K562 (cell line): Measurements from ENCODE around the gene ZNF787. TPM values are rescaled to one million over a fixed set of nuclear protein-coding genes. Genes with fewer than 3 reads are reported as not detected.

Source experiments
- CBX2 ChIP-seq: fragments of 200-600 bp; sonication (generic); IDR thresholded peaks from one replicate; pipeline ENCODE4 v1.6.1; 2012; ENCODE audit warnings: mild to moderate bottlenecking, low read length, inconsistent platforms; ENCODE audit not compliant: insufficient read depth, poor library complexity, severe bottlenecking
- CHD2 ChIP-seq: IDR thresholded peaks from 2 replicates; pipeline ENCODE4 v1.6.1; 2011; ENCODE audit warnings: low read depth, low read length
- CXXC5 ChIP-seq: fragments of 250-450 bp; sonication (Bioruptor Pico); IDR thresholded peaks from 2 replicates; pipeline ENCODE4 v1.8.0; 2022; ENCODE audit warnings: inconsistent platforms, mild to moderate bottlenecking, moderate library complexity
- E2F8 ChIP-seq: fragments of 450-650 bp; IDR thresholded peaks from 2 replicates; pipeline ENCODE4 v1.7.1; 2018; ENCODE audit warnings: mild to moderate bottlenecking, low read depth; ENCODE audit not compliant: partially characterized antibody
- ELF1 ChIP-seq: fragments of 200-800 bp; sonication (Bioruptor generic); IDR thresholded peaks from 2 replicates; pipeline ENCODE4 v1.6.1; 2016; ENCODE audit warnings: missing genetic modification characterization, missing compliant biosample characterization
- MEF2D ChIP-seq: conservative IDR thresholded peaks from 2 replicates; pipeline ENCODE4 v1.6.1; 2016; ENCODE audit warnings: low read depth, missing genetic modification characterization, missing compliant biosample characterization
- PCBP1 ChIP-seq: fragments of 200-400 bp; formaldehyde crosslinking; IDR thresholded peaks from 2 replicates; pipeline ENCODE4 v1.6.1; 2018; ENCODE audit warnings: mild to moderate bottlenecking, low read depth, low read length; ENCODE audit not compliant: poor library complexity, severe bottlenecking
- PHF20 ChIP-seq: fragments of 450-650 bp; IDR thresholded peaks from 2 replicates; pipeline ENCODE4 v1.6.1; 2018; ENCODE audit not compliant: partially characterized antibody
- SMARCC2 ChIP-seq: fragments of 450-650 bp; IDR thresholded peaks from 2 replicates; pipeline ENCODE4 v1.6.1; 2017; ENCODE audit warnings: antibody characterized with exemption, moderate library complexity, mild to moderate bottlenecking, low read depth
- SUPT5H ChIP-seq: fragments of 450-650 bp; IDR thresholded peaks from 2 replicates; pipeline ENCODE4 v1.6.1; 2016
- TAL1 ChIP-seq: fragments of 450-650 bp; IDR thresholded peaks from 2 replicates; pipeline ENCODE4 v1.6.1; 2016; ENCODE audit warnings: mild to moderate bottlenecking
- THRB ChIP-seq: fragments of 450-650 bp; formaldehyde crosslinking; conservative IDR thresholded peaks from 2 replicates; pipeline ENCODE4 v1.4.0; 2022; ENCODE audit warnings: mild to moderate bottlenecking, missing genetic modification characterization
- U2AF1 ChIP-seq: fragments of 200-400 bp; formaldehyde crosslinking; optimal IDR thresholded peaks from 2 replicates; pipeline ENCODE3; 2017; ENCODE audit warnings: mild to moderate bottlenecking, low read depth, low read length, moderate library complexity
- ZHX1 ChIP-seq: fragments of 150-350 bp; conservative IDR thresholded peaks from 2 replicates; pipeline ENCODE4 v1.6.1; 2014; ENCODE audit warnings: low read length
- ZNF274 ChIP-seq: IDR thresholded peaks from 2 replicates; pipeline ENCODE4 v1.6.1; 2011; ENCODE audit warnings: low read depth, mild to moderate bottlenecking, low read length, moderate library complexity, borderline replicate concordance
- ZNF77 ChIP-seq: fragments of 250-450 bp; sonication (Bioruptor Pico); IDR thresholded peaks from 2 replicates; pipeline ENCODE4 v1.5.0; 2020
- polyA plus RNA-seq, 8 experiments: library from polyadenylated mRNA; depleted of rRNA in 4 of 8; stranded (reverse) in 5 of 8; unstranded in 3 of 8; fragments of >200 nt; fragmentation: Nextera tagmentation in 2 of 8; fragmentation: Illumina TruSeq in 1 of 8; extraction: Ambion mirVana in 2 of 8; extraction: Trizol in 1 of 8; gene quantifications; 2 replicates each; pipeline versions ENCODE4 v1.2.1 to v1.2.3, GENCODE V29; 2011 to 2014; ENCODE audit warnings: inconsistent platforms in 1 of 8, missing spikeins in 1 of 8
- total RNA-seq, 7 experiments: library from RNA; depleted of rRNA in 6 of 7; stranded (reverse); fragments of >200 nt in 6 of 7; fragmentation: Illumina TruSeq in 2 of 7; extraction: Trizol in 2 of 7; gene quantifications; 2 replicates each; pipeline versions ENCODE4 v1.2.1 to v1.2.3, GENCODE V29; 2011 to 2021; ENCODE audit warnings: low replicate concordance in 1 of 7
- TF ChIP-seq, protein P1 (sequence below): fragments of 450-650 bp; formaldehyde crosslinking; IDR thresholded peaks from 2 replicates; pipeline ENCODE4 v1.4.0; 2020; ENCODE audit warnings: mild to moderate bottlenecking, moderate library complexity

Gene ZNF787
- total and polyA plus RNA-seq, 9 of the 15 experiments (the other 6 are each of a cell fraction or from before 2014, with no cell fraction given), result 0.45 to 77.6 (median 7.3) TPM

DNA sequence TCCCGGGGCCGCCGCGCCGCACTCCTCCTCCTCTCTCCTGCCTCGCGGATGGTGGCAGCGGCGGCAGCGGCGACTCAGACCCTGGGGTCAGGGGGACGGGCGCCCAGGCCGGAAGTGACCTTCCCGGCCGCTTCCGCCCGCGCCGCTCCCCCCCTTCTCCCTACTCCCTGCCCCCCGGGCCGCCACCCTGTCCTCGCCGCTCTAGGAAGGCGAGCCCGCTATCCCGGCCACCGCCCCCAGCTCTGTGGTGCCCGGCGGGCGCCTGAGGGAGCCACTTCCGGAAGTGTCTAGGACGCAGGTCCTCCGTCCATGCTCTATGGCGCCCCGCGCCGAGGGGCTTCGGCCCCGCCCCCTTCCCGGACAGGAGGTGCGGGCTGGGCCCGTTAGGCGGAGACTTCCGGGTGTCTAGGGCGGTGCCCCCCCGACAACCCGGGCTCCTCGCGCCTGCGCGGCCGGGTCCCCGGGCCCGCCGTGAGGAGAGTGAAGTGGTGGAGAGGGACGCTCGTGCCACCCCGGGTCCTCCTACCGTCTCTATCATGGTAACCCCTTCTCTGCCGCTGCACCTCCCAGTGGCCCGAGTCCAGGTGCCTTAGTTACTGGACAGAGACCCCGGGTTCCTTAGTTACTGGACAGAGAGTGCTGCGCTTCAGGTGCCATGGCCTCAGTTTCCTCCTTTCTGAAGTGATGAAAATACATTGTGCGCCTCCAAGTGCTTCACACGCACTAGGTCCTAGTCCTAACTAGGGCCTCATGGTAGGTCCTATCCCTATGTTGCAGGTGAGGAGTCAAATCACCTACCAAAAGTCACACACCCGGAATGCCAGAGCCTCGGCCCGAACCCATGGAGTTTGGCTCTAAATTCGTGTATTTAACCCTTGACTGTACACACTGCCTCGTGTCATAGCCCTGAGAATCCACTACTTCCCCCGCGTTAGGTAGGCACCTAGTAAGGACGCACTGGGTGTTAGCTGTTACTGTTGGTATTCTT, at the start of gene ZNF787 (continued):
- no peak for TF ChIP-seq TAL1
- 0 out of 2 replicates have a peak, but pooled peaks have one; percentile 34 for TF ChIP-seq ZHX1
- no peak for TF ChIP-seq SMARCC2
- TF ChIP-seq, protein P1, sequence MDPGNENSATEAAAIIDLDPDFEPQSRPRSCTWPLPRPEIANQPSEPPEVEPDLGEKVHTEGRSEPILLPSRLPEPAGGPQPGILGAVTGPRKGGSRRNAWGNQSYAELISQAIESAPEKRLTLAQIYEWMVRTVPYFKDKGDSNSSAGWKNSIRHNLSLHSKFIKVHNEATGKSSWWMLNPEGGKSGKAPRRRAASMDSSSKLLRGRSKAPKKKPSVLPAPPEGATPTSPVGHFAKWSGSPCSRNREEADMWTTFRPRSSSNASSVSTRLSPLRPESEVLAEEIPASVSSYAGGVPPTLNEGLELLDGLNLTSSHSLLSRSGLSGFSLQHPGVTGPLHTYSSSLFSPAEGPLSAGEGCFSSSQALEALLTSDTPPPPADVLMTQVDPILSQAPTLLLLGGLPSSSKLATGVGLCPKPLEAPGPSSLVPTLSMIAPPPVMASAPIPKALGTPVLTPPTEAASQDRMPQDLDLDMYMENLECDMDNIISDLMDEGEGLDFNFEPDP (CRISPR knock-in tag), result no peak
- no peak for TF ChIP-seq ZNF77
- TF ChIP-seq SUPT5H, result peak; percentile 58
- peak; percentile 90 for TF ChIP-seq U2AF1
- no peak for TF ChIP-seq THRB (CRISPR knock-in tag)
- no peak for TF ChIP-seq CBX2
- no peak for TF ChIP-seq MEF2D (tag)
- no peak for TF ChIP-seq ZNF274
- peak; percentile 91 for TF ChIP-seq CXXC5
- peak; percentile 88 for TF ChIP-seq E2F8
- no peak for TF ChIP-seq CHD2
- TF ChIP-seq PCBP1, result peak; percentile 41
- TF ChIP-seq ELF1 (tag), result peak; percentile 99
- peak; percentile 77 for TF ChIP-seq PHF20
